Thyroid gland (tissue), 4 donors: Measurements from ENCODE around the gene MAD1L1.

Source experiments
- CTCF ChIP-seq, 6 experiments: fragments of 200-600 bp in 3 of 6; fragments of 450-650 bp in 3 of 6; sonication (generic) in 3 of 6; IDR thresholded peaks; one replicate each; pipeline ENCODE4 v1.5.1; 2016 to 2019; ENCODE audit warnings: antibody characterized with exemption in 6 of 6, mild to moderate bottlenecking in 2 of 6, inconsistent platforms in 1 of 6, moderate library complexity in 1 of 6
- POLR2A ChIP-seq, 2 donors: fragments of 450-650 bp; IDR thresholded peaks; one replicate each; pipeline ENCODE4 v1.6.1; 2017; ENCODE audit warnings: antibody characterized with exemption in 2 of 2, mild to moderate bottlenecking in 2 of 2, moderate library complexity in 1 of 2

DNA sequence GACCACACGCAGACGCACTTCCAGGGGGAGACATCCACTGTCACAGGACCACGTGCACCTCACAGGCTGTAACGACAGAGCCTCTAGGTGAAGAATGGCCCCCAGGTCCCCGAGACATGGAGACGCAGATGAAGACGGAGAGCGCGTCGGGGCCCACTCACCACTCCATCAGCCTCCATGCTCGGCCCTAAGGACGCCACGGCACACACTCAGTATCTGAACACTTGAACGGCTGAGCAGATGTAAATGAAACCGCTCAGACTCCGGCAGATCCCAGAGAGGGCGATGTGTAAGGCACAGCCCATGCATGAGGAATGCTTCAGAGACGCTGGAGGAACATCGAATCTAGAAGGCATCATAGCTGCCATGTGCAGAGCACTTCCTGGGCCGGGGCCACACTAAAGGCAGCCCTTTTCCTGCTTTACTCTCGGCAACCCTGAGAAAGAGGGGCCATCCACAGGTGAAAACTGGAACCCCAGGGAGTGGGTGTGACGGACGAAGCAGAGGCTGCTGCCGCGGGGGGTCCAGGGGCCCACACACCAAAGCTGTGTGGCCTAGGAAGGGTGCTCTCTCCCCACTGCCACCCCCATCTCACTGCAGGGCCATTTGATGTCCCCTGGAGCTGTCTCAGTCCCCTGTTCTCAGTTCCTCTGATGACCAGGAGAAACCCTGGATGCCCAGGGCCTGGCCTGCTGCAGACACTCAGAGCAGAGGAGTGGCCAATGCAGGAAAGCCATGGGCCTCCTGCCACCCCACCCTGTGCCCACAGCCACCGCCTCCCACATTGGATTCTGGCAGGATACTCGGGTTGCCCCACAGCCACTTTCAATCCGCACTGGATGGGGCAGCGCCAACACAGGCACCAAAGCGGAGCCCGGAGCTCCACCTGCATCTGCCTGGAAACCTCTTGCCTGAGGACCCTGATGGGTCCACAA is 253.8 kb downstream of the MAD1L1 start:
- TF ChIP-seq CTCF (IDR thresholded peaks at IDR 0.05) = no peak
- TF ChIP-seq POLR2A (IDR thresholded peaks at IDR 0.05) = no peak
